ENCODE measurements around the gene MB21D2.

MB21D2 gene

GRCh38 chr3:192833177-192833890, 84.3 kb downstream of the MB21D2 start:
- DNase-seq (ENCODE audit: low read depth in 2 of 2): no peak

DNA sequence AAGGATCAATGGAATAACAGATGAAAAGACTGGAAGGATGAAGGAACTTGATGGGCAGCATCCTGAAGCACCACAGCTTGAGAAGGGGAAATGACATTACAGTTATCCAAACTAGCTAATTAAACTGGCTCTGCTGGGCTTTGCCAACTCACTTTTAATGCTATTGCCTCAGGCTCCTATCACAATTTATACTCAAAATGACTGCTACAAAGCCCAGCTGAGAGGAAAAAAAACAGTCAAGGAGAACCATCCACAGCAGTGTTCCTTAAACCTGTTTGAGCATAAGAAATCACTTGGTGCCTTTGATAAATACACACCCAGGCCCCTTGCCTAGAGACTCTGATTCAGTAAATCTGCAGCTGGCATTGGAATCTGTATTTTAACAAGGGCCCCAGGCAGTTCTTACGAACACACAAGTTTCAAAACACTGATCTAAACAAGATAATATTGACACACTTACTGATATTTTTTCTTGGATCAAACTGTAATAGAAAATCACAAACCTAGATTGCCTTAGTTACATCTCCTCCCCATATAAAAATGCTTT, 85.8 kb downstream of the MB21D2 start:
- no peak for DNase-seq (ENCODE audit: low read depth in 2 of 2)

DNA sequence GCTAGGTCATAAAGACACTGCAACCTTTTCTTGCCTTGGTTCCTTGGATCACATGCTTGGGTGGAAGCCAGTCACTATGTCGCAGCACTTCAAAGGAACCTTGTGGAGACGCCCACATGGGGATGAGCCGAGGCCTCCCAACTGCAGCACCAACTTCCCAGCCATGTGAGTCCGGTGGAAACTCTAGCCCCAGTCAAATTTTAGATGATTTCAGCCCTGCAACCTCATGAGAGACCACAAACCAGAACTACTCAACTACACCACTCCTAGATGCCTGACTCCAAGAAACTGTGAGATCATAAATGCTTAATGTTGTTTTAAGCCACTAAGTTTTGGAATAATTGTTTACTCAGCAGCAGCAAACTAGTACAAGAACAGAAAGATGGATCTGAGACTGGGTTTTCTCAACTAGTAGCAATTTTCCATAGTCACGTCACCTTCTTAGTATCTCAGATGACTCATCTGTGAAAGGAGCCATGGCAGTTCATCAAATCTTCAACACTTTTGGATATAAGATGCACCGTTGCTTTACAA, 86.5 kb downstream of the MB21D2 start:
- DNase-seq (ENCODE audit: low read depth in 2 of 2): peak in 1 of 2 donors; percentile 13

GRCh38 chr3:192830291-192831110, 87.2 kb downstream of the MB21D2 start:
- DNase-seq (ENCODE audit: low read depth in 2 of 2): no peak

DNA sequence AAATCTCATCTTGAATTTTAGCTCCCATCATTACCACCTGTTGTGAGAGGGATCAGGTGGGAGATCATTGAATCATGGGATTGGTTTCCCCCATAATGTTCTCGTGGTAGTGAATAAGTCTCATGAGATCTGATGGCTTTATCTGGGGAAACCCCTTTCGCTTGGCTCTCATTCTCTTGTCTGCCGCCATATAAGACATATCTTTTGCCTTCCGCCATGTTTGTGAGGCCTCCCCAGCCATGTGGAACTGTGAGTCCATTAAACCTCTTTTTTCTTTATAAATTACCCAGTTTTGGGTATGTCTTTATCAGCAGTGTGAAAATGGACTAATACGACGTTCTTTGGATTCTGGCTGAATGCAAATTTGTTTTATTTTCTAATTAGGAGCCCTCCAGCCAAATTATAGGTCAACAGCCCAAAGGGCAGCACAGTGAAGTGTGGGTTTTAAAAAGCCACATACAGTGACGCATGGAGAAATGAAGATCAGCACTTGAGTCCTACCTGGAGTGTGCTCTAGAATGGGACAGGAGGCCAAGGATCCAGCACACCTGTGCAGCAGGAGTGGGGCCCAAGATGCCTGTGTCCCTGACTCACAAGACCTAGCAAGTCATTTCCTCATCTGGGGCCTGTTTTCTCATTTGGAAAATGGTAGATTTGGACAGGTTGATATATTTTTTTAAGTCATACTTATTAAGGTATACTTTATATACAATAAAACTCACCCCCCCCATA, 89.6 kb downstream of the MB21D2 start:
- no peak for DNase-seq (ENCODE audit: low read depth in 2 of 2)

DNA sequence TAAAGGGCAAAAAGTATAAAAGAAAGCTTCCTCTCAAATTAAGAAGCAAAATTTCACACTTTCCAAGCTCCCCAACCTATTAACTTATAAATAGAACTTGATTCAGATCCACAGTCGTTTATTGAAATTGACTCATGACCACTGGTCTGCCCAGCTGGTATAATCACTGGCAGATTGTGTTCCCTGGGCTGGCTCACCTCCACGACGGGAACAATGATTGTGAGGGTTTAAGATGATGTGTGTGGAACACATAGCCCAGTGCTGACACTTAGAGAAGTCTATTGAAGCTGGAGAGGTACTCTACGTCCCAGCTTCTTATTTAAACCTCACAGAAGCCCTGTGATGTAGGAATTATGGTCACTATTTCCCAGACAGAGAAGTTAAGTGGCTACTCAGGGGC, 90.4 kb downstream of the MB21D2 start:
- DNase-seq (ENCODE audit: low read depth in 2 of 2): no peak

GRCh38 chr3:192826214-192827006, 91.2 kb downstream of the MB21D2 start:
- no peak for DNase-seq (ENCODE audit: low read depth in 2 of 2)

DNA sequence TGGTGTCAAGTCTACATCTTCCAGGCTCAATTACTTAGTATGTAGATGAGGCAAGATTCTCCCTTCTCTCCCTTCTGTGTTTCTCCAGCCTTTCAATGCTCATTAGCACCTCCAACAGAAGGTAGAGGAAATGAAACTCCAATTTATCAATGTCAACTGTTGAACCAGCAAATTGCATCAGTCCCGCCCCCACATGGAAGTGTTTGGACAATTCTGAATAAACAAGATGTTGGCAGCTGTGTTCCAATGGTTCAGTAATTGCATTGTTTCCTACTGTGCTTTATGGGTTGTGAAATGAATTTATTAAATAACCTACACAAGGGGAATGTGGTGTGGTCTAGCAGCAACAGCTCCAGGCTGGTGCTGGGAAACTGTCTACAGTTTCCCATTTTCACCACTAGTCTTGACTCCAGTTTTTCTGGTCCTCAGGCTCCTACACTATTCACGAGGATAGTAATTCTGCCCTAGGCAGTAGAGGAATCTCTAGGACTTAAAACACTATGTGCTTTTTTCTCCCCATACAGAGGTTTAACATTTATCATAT, 91.9 kb downstream of the MB21D2 start:
- DNase-seq (ENCODE audit: low read depth in 2 of 2): no peak

- no peak for DNase-seq (ENCODE audit: low read depth in 2 of 2)
Measured at GRCh38 chr3:192825216-192825615, 92.4 kb downstream of the MB21D2 start.

GRCh38 chr3:192824313-192824712, 93.3 kb downstream of the MB21D2 start:
- DNase-seq (ENCODE audit: low read depth in 2 of 2): no peak

GRCh38 chr3:192821161-192821560, 96.5 kb downstream of the MB21D2 start:
- DNase-seq (ENCODE audit: low read depth in 2 of 2): no peak

DNA sequence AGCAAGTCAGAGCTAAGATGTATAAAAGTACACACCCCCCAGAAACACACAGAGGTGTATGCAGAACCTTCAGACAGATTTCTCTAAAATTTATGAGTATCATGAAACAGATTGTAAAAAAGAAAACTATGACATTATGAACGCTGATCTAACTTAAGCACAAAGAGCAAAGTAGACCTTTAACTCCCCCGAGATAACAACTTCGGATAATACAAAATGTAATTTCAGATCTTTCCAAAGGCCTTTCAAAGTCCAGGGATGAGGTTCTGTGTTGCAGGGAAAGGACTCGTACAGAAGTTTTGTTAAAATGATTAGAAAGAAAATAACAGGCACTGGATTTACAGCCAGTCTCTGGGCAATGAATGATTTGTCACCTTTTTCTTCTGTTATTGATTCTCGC, 97.5 kb downstream of the MB21D2 start:
- no peak for DNase-seq (ENCODE audit: low read depth in 2 of 2)

- DNase-seq (ENCODE audit: low read depth in 2 of 2): peak; percentile 16 to 27
Measured at GRCh38 chr3:192819001-192819569, 98.6 kb downstream of the MB21D2 start.

DNA sequence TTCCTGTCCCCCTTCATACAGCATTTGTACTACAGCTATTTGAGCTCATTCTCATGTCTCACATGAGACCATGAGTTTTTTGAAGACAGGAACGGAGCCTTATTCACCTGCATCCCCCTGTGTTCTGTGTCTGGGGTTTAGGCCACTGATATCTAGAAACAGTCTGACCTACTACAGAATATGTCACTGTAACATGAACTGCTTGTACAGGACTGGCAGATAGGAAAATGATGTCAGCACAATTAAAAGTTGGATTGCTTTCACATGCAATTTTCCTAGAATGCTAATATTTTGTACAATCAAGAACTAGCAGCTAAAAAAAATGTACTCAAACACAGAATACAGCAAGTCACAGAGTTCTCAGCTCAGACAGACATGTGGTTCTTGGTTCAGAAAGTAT, 99.5 kb downstream of the MB21D2 start:
- no peak for DNase-seq (ENCODE audit: low read depth in 2 of 2)

DNA sequence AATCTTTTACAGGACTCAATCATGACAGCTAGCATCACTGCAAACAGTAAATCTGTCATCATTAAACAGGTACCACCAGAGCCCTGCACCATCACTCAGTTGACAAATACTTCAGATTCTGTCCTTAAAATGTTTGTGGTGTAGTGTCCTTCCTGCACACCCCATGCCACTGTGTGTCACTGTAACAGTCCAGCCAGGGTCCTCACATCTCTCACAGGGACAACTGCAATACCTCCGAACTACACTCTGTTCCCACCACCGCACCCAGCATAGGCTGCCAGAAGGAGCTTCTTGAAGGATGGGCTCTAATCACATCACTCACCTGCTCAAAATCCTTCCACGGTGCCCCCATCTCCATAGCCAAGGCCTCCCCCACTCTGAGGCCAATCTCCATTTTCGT, 100.2 kb downstream of the MB21D2 start:
- DNase-seq (ENCODE audit: low read depth in 2 of 2): no peak

DNA sequence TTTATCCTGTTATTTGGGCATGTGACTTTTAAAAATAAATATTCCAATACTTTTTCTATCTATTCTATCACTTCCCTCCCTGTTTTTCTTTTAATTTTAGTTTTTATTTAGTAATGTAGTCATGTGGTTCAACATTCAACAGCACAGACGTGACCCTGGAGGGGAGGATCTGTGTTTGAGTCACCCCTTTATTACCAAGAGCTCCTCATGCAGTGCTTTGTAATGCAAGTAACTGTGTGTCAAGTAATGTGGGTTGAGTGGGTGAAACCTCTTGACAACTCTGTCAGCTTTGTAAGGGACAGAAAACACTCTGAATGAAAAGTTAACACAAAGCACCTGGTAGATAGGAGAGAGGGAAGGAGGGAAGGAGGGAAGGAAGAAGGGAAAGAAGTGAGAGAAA, 100.6 kb downstream of the MB21D2 start:
- DNase-seq (ENCODE audit: low read depth in 2 of 2): no peak

- DNase-seq (ENCODE audit: low read depth in 2 of 2): no peak
Measured at GRCh38 chr3:192816351-192816750, 101.3 kb downstream of the MB21D2 start.

- no peak for DNase-seq (ENCODE audit: low read depth in 2 of 2)
Measured at GRCh38 chr3:192812743-192813383, 104.8 kb downstream of the MB21D2 start.

DNA sequence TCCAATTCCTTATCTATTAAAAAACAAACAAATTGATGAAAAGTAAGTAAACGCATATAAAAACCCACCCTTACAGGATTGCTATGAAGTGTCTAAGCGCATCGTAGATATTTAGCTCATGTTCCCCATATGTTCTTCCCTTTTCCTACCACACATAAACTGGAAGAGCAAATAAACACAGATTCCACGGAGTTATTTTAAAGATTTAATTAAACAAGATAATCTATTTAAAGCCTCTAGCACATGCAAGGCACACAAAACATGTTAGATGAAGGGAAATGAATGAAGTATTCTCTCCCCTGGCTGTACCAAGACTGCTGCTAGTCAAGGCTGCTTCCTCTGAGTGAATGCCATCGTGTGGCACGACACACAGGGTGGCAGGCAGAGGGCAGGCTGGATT, 111.9 kb downstream of the MB21D2 start:
- no peak for DNase-seq (ENCODE audit: low read depth in 2 of 2)

DNA sequence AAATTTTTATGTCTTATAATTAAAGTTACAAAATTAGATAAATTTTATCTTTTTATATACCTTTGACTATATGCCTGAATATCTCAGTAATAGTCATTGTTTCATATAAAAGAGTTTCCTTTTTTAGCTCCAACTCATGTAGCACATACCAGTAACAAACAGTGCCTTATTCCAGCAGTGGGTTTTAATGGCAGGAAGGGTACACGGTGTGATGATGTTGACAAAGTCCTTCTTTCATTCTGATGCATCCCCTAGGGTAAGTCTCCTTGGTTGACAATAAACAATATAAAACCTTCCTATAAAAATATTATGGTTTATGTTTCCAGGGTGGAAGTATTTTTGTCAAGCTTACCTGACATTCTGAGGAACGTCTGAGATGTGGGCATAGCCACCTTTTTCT, 113.2 kb downstream of the MB21D2 start:
- no peak for DNase-seq (ENCODE audit: low read depth in 2 of 2)
